Hematopoietic multipotent progenitor cell treated with erythropoietin and hydrocortisone succinate and interleukin-3 and kit ligand, for 17 days (in vitro differentiated cells): ENCODE results near the gene LECT2.

ENCODE experiments used
- DNase-seq: peaks from one replicate; pipeline ENCODE4 v3.0.0-alpha.2; 2015; ENCODE audit warnings: low spot score

LECT2 gene

GRCh38 chr5:135954899-135955298, at the start of gene LECT2:
LECT2 (minus strand) TSS chr5:135954983; CDS start chr5:135954833, 150 bp downstream.
- no peak for DNase-seq

GRCh38 chr5:136004436-136004835, 49.7 kb upstream of the LECT2 start:
- no peak for DNase-seq

- no peak for DNase-seq
Observed at GRCh38 chr5:136001466-136001981, 46.7 kb upstream of the LECT2 start.

GRCh38 chr5:136000932-136001331, 46.1 kb upstream of the LECT2 start:
- DNase-seq = no peak

- DNase-seq = no peak
Observed at GRCh38 chr5:136000147-136000546, 45.4 kb upstream of the LECT2 start.

- no peak for DNase-seq
Observed at GRCh38 chr5:135999406-136000139, 44.8 kb upstream of the LECT2 start.

GRCh38 chr5:135998889-135999288, 44.1 kb upstream of the LECT2 start:
- no peak for DNase-seq

- no peak for DNase-seq
Observed at GRCh38 chr5:135997673-135998335, 43.0 kb upstream of the LECT2 start.

- DNase-seq = no peak
Observed at GRCh38 chr5:135996611-135997010, 41.8 kb upstream of the LECT2 start.

GRCh38 chr5:135995976-135996375, 41.2 kb upstream of the LECT2 start:
- DNase-seq = no peak

- DNase-seq = no peak
Observed at GRCh38 chr5:135993880-135994636, 39.3 kb upstream of the LECT2 start.

GRCh38 chr5:135993335-135993879, 38.6 kb upstream of the LECT2 start:
- DNase-seq = no peak

- no peak for DNase-seq
Observed at GRCh38 chr5:135991429-135991828, 36.6 kb upstream of the LECT2 start.

GRCh38 chr5:135990528-135991255, 35.9 kb upstream of the LECT2 start:
- no peak for DNase-seq

- DNase-seq = no peak
Observed at GRCh38 chr5:135989686-135990085, 34.9 kb upstream of the LECT2 start.

GRCh38 chr5:135988546-135988945, 33.8 kb upstream of the LECT2 start:
- no peak for DNase-seq

- DNase-seq = no peak
Observed at GRCh38 chr5:135986891-135987401, 32.2 kb upstream of the LECT2 start.

GRCh38 chr5:135986401-135986800, 31.6 kb upstream of the LECT2 start:
- no peak for DNase-seq

- peak; percentile 17 for DNase-seq
Observed at GRCh38 chr5:135985951-135986350, 31.2 kb upstream of the LECT2 start.

- no peak for DNase-seq
Observed at GRCh38 chr5:135980620-135981019, 25.8 kb upstream of the LECT2 start.

GRCh38 chr5:135979510-135979909, 24.7 kb upstream of the LECT2 start:
- DNase-seq = no peak

- DNase-seq = no peak
Observed at GRCh38 chr5:135978993-135979392, 24.2 kb upstream of the LECT2 start.
